NCI-H510A (cell line): ENCODE data around the gene IRF2BPL.

Experiments used
- DNase-seq: peaks from one replicate; lab custom pipeline; 2025; lab: John Stamatoyannopoulos, UW

Gene IRF2BPL

DNA sequence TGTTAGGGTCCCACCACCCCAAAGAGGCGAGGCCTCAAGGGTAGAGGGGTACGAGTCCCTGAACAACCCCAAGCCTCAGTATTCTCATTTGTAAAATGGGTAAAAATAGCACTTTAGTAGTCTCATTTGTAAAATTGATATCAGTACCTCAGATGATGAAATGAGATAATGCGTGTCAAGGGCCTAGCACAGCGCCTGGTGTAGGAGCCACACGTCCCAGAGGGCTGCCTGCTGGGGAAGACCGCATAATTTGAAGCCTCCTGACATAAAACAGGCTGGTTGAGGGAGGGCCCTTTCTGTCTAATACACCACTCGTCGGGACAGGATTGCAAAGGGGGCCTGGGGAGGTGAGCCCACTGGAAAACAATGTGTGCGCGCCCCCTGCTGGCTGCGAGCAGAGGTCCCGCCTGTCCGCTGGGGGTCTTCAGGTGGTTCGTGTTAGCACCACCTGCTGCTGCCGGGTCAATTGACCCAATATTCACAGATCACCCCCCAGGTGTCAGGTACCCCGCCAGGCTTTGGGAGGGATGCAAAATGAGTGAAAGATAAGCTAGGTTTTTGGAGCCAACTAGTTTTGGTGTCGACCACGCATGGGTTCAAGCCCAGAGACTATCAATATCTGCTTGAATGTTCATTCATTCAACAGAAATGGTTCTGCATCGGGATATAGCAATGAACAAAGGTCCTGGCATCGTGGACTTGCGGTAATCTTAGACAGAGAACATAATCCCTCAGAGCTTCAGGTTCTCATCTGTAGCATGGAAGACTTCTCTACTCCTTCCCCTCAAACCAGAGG is 24.7 kb upstream of the IRF2BPL start:
- DNase-seq: no peak

DNA sequence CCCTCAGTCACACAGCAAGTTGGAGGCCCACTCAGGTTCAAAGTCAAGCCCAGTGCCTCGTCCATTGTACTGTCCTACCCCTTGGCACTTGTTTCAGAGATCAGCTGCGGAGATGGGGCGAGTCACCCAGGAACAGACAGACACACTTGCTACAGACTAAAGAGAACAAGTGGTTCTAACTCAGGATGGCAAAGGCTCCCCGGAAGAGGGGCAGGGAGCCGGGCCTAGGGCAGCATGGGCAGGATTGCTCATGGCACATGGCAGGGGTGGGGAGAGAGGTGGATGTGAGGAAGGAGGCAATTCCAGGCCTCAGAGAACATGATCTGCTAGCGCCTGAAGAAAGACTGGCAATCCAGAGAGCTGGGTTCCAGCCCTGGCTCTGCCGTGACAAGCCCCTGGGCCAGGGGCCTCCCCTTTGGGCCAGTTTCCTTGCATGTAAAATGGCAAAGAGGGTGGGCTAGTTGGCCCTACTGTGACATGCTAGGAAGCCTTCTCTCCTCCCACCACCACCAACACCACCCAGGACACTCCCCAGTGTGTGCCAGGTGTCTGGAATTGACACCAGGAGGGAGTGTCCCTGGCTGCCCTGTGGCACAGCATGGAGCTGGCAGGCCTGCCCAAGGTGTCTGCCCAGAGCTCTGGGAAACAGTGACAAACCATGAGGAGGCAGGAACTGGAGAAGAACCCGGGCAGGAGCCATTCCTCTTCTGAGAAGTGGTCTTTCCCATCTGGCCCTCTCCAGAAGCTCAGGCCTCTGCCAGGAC is 24.0 kb upstream of the IRF2BPL start:
- DNase-seq: no peak

GRCh38 chr14:77051116-77051515 is 22.6 kb upstream of the IRF2BPL start:
- DNase-seq: no peak

DNA sequence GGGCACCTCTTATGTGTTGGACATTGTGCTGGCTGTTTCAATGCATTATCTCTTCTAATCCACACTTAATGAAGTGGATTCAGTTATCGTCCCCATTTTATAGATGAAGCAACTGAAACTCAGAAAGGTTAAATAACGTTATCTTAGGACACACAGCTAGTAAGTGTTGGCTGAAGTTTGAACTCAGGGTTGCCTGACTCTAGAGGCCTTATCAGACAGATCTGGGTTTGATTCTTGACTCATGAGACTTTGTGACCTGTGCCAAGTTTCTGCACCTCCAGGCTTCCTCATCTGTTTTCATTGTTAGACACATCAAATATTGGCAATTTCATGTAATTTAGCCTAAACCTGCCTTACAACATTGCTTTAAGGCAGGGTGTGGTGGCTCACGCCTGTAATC is 18.2 kb upstream of the IRF2BPL start:
- DNase-seq: no peak

- DNase-seq: no peak
Observed at GRCh38 chr14:77045238-77046162, 17.0 kb upstream of the IRF2BPL start.

- DNase-seq: no peak
Observed at GRCh38 chr14:77044783-77045237, 16.3 kb upstream of the IRF2BPL start.

- DNase-seq: no peak
Observed at GRCh38 chr14:77043984-77044485, 15.5 kb upstream of the IRF2BPL start.

GRCh38 chr14:77043177-77043983 is 14.9 kb upstream of the IRF2BPL start:
- no peak for DNase-seq

DNA sequence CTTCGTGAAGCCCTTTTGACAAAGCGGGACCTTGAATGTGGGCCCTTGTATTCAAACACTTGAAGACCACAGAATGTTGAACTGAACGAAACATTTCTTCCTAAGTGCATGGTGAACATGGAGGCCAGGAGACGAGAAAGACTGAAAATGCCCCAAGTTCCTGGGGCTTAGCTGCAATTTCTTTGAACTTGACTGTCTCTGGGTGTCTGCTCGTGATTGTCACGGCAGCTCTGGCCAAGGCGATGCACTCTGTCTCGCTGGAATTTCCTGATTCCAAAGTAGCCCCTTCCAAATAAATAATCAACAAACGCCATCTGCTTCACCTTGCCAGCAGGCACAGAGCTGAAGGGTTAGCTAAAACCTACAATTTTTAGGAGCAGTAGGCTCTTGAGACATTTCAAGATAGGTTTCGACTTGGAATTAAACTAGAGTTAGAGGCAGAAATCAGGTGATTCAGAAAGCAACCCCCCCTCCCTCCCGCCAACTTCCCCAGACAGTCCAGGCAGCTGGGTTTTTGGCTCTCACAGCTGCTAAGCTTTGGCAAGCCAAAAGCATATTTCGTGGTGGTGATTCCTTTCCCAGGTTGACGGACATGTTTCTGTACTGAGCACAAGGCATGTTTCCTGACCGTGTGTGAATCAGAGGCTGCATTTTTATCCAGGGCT is 13.5 kb upstream of the IRF2BPL start:
- DNase-seq: peak; percentile 21

- DNase-seq: peak; percentile 18
Observed at GRCh38 chr14:77040741-77041653, 12.5 kb upstream of the IRF2BPL start.

- DNase-seq: peak; percentile 98
Observed at GRCh38 chr14:77040059-77040740, 11.7 kb upstream of the IRF2BPL start.

GRCh38 chr14:77039285-77040058 is 11.0 kb upstream of the IRF2BPL start:
- DNase-seq: no peak

DNA sequence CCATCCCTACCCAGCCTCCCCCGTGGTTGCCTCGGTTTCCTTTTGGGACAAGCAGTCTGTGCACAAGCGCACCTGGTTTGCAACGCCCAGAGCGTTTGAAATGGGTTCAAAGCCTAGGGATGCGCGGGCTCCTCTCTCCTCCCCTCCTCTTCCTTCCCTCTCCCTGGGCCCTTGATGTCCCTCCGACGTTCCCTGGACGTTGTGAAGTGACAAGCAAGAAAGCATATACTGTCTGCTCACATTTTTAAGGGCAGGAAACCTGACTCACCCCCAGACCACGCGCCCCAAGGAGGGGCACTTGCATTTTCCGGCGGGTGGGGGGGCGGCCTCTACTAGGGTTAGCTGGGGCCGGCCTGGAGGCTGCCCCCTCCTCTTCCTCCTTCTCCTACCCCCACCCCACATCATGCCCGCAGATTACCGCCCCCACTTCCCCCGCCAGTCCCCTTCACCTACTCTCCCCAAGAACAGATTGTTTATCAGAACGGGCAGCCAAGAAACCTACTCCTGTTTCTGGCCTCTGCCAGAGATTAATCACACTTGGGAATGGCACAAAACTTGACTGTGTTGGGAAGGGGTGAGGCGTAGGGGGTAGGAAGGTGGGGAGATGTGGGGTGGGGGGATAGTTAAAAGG is 9.5 kb upstream of the IRF2BPL start:
- no peak for DNase-seq

- DNase-seq: no peak
Observed at GRCh38 chr14:77037215-77037937, 8.9 kb upstream of the IRF2BPL start.

- DNase-seq: no peak
Observed at GRCh38 chr14:77036484-77037214, 8.1 kb upstream of the IRF2BPL start.

GRCh38 chr14:77035267-77035666 is 6.8 kb upstream of the IRF2BPL start:
- DNase-seq: no peak
